NCI-H1105 treated with DMSO at 0.1 percent for 48 hours (cell line): ENCODE measurements around the gene CXCL10.
"Not testable (repeated sequence)": the region's sequence is repeated elsewhere in the genome, so short reads cannot be mapped to it uniquely, and the experiment has no call there.

Experiments
- DNase-seq: peaks from one replicate; lab custom pipeline; 2025; lab: John Stamatoyannopoulos, UW

The CXCL10 gene

DNA sequence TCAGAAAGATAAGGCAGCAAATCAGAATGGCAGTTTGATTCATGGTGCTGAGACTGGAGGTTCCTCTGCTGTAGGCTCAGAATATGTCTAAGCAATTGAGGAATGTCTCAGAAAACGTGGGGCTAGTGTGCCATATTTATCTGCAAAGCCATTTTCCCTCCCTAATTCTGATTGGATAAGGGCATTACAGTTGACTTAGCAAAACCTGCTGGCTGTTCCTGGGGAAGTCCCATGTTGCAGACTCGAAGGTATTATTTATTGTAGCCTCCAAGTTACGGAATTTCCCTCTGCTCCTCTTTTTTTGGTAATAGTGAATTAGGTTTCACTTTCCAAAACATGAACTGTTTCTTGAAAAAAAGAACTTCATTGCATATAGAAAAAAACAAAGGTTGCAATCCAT is at the start of gene CXCL10:
CXCL10 (minus strand) TSS at position 109 of the 400 bp plus-strand sequence; CDS start at position 43, 66 bp downstream.
- DNase-seq = no peak

- no peak for DNase-seq
These were observed 49.5 kb upstream of the CXCL10 start for GRCh38 chr4:76072760-76073159.

GRCh38 chr4:76067652-76068286 is 44.5 kb upstream of the CXCL10 start:
- DNase-seq = peak; percentile 30

- DNase-seq = no peak
These were observed 43.2 kb upstream of the CXCL10 start for GRCh38 chr4:76066546-76066945.

GRCh38 chr4:76061982-76062381 is 38.7 kb upstream of the CXCL10 start:
- no peak for DNase-seq

GRCh38 chr4:76061421-76061820 is 38.1 kb upstream of the CXCL10 start:
- no peak for DNase-seq

- DNase-seq = no peak
These were observed 37.2 kb upstream of the CXCL10 start for GRCh38 chr4:76060506-76060905.

- no peak for DNase-seq
These were observed 36.5 kb upstream of the CXCL10 start for GRCh38 chr4:76059750-76060149.

DNA sequence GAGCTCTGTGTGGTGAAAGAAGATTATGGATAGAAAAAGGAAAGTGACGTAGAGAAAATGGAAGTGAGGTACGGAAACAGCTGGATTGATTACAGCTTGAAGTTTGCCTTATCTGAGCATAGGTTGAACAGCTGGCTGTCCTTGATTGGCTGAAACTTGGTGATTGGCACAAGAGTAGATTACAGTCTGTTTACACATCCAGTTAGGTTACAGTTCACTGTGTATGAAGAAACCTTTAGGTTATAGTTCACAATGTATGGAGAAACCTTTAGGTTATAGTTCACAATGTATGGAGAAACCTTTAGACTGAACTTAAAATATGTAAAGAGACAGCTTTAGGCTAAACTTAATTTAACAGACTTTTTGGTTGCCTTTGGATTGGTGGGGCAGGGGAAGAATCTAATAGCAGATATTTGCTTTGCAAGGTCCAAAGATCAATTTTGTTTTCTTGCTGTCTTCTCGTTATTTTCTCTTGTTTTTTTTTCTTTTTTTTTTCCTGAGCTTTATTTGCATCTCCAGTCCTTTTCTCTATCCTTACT is 35.7 kb upstream of the CXCL10 start:
- no peak for DNase-seq

DNA sequence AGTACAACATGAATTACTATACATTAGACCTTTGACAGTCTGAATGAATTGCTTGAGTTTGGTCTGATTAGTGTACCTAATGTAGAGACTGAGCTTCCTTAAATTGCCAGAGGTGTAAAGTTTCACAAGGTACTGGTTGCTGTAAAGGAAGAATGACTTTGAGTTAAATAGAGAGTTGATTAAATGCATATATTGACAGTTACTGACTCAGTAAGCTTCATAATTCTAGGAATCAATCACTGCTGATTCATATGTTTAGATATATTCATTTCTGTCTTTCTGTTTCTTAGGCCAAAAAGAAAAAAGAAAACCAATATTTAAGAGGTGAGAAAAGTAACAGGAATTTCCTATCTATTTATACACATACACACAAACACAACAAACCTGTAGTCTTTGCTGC is 35.0 kb upstream of the CXCL10 start:
- no peak for DNase-seq

DNA sequence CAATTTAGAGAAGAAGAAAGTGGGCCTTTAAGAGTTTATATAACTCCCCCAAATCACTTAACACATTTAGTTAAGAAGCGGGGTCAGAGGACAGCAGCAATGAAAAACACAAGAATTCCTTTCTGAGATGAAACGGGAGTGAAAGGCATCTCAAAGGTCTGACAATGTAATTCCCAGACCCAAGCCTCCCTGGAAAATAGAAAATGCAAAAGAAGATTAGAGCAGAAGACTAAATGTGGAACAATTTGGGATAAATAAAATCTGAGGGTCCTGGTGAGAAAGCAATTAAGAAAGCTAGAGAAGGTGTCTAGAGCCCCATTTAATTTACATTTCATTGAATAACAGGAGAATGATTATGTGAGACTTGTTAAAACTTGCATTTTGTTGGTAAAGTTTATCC is 32.1 kb upstream of the CXCL10 start:
- no peak for DNase-seq

GRCh38 chr4:76055016-76055415 is 31.7 kb upstream of the CXCL10 start:
- no peak for DNase-seq

DNA sequence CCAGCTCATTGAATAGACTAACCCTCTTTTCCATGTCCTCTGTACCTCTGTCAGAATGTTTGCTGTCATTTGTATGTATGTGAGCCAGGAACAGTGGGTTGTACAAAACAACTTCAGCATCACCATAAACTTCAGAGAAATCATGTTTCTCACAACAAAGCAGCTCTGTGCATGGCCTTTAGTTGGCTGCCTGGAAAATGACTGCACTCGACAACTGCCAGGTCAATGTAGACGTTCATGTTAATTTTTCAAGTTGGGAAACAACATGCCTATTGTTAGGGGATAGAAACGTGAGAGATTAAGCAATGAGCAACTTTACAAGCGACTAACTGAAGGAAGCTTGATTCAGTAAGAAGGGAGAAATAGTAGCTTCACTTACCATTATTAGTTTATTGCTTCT is 30.4 kb upstream of the CXCL10 start:
- DNase-seq = no peak

DNA sequence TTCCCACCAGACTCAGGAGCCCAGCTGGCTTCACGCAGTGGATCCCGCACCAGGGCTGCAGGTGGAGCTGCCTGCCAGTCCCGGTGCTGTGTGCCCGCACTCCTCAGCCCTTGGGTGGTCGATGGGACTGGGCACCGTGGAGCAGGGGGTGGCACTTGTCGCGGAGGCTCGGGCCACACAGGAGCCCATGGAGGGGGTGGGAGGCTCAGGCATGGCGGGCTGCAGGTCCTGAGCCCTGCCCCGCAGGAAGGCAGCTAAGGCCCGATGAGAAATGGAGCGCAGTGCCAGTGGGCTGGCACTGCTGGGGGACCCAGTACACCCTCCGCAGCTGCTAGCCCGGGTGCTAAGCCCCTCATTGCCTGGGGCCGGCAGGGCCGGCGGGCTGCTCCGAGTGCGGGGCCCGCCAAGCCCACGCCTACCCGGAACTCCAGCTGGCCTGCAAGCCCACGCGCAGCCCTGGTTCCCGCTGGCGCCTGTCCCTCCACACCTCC is 27.3 kb upstream of the CXCL10 start:
- DNase-seq = not testable (repeated sequence)

GRCh38 chr4:76049860-76050416 is 26.6 kb upstream of the CXCL10 start:
- not testable (repeated sequence) for DNase-seq

- not testable (repeated sequence) for DNase-seq
These were observed 21.4 kb upstream of the CXCL10 start for GRCh38 chr4:76044686-76045085.

- not testable (repeated sequence) for DNase-seq
These were observed 20.0 kb upstream of the CXCL10 start for GRCh38 chr4:76043306-76043705.

GRCh38 chr4:76042241-76042998 is 19.1 kb upstream of the CXCL10 start:
- DNase-seq = not testable (repeated sequence)

DNA sequence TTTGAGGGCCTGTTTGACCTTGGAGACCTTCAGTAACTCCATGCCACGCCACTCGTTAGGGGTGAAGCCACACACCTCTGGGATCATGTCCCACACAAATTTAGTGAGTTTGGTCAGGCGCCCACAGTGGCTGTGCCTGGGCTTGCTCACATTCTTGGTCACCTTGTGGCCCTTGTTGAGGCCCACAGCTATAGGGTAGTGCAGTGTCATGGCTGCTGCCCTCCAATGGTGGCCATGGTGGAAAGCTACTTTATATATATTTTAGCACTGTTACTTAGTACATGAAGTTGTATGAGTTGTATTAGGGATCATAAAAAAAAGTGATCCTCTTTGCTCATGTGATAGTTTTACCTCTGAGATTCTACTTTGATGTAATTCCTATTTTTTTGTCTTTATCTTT is 13.6 kb upstream of the CXCL10 start:
- no peak for DNase-seq

- no peak for DNase-seq
These were observed 12.6 kb upstream of the CXCL10 start, which contains the start of gene CXCL11 for GRCh38 chr4:76035799-76036380. Gene CXCL11, minus strand, starts transcription at chr4:76036070. Its CDS starts 83 bp downstream, at chr4:76035987.

- no peak for DNase-seq
These were observed 11.8 kb upstream of the CXCL10 start for GRCh38 chr4:76035141-76035540.

GRCh38 chr4:76029300-76029699 is 6.0 kb upstream of the CXCL10 start:
- DNase-seq = no peak
